Naive thymus-derived CD4-positive, alpha-beta T cell (primary cell): ENCODE data around the gene RAB27B. TPM values are rescaled to one million over a fixed set of nuclear protein-coding genes. Genes with fewer than 3 reads are reported as not detected.
A peak's percentile ranks its signal among the peaks of the same experiment; 100 is the strongest.

Source experiments
- ATAC-seq: fragments of 150-1000 bp; cut with Tn5 transposase; 2 replicates; pipeline ENCODE4 v1.10.0; 2021; ENCODE audit warnings: mild to moderate bottlenecking, moderate library complexity
- CTCF ChIA-PET: fragments of 350-600 bp; sonication (Branson Sonifier 250); formaldehyde crosslinking; loops from one replicate; lab custom pipeline; 2021; ENCODE audit warnings: antibody characterized with exemption; lab: Charles Lee
- POLR2A ChIA-PET: fragments of 350-600 bp; sonication (Branson Sonifier 250); formaldehyde crosslinking; loops from one replicate; lab custom pipeline; 2021; ENCODE audit warnings: antibody characterized with exemption, inconsistent platforms; lab: Charles Lee
- DNase-seq, 9 donors: peaks; one replicate each; pipeline versions ENCODE4 v3.0.0 to v3.0.0-alpha.2; 2020 to 2022; ENCODE audit warnings: mixed read lengths in 1 of 9
- H3K27ac ChIP-seq: one replicate; pipeline ENCODE4 v1.7.0; 2013; ENCODE audit warnings: mild to moderate bottlenecking, low read depth, low read length, moderate library complexity
- H3K27me3 ChIP-seq, 2 donors: one replicate each; pipeline ENCODE4 v1.7.0; 2013; ENCODE audit warnings: low read length in 2 of 2, mild to moderate bottlenecking in 2 of 2, moderate library complexity in 2 of 2; ENCODE audit not compliant: control insufficient read depth in 2 of 2, insufficient read depth in 2 of 2
- H3K36me3 ChIP-seq, 3 experiments: 1 replicate in 2 of 3; 2 replicates in 1 of 3; pipeline ENCODE4 v1.7.0; 2013; ENCODE audit warnings: low read length in 3 of 3, mild to moderate bottlenecking in 3 of 3, moderate library complexity in 1 of 3; ENCODE audit not compliant: insufficient read depth in 3 of 3, control insufficient read depth in 2 of 3
- H3K4me1 ChIP-seq, 2 donors: one replicate each; pipeline ENCODE4 v1.7.0; 2013; ENCODE audit warnings: low read length in 2 of 2, mild to moderate bottlenecking in 2 of 2, moderate library complexity in 1 of 2; ENCODE audit not compliant: control insufficient read depth in 2 of 2, insufficient read depth in 2 of 2
- H3K4me3 ChIP-seq: 2 replicates; pipeline ENCODE4 v1.7.0; 2013; ENCODE audit warnings: mild to moderate bottlenecking, low read length
- H3K9me3 ChIP-seq, 3 experiments: 1 replicate in 2 of 3; 2 replicates in 1 of 3; pipeline ENCODE4 v1.7.0; 2013; ENCODE audit warnings: low read length in 3 of 3; ENCODE audit not compliant: control insufficient read depth in 2 of 3
- H3K27ac Mint-ChIP-seq, 9 donors: one replicate each; pipeline ENCODE4 v1.8.0; 2020 to 2022; ENCODE audit warnings: mixed read lengths in 9 of 9, mild to moderate bottlenecking in 8 of 9, moderate library complexity in 5 of 9, inconsistent platforms in 2 of 9
- H3K27me3 Mint-ChIP-seq, 5 donors: one replicate each; pipeline ENCODE4 v1.8.0; 2021 to 2022; ENCODE audit warnings: mixed read lengths in 5 of 5, mild to moderate bottlenecking in 1 of 5
- H3K36me3 Mint-ChIP-seq, 5 donors: one replicate each; pipeline ENCODE4 v1.8.0; 2020 to 2022; ENCODE audit warnings: mixed read lengths in 5 of 5, mild to moderate bottlenecking in 3 of 5, inconsistent platforms in 1 of 5
- H3K4me1 Mint-ChIP-seq, 7 donors: one replicate each; pipeline ENCODE4 v1.8.0; 2020 to 2022; ENCODE audit warnings: mixed read lengths in 7 of 7, mild to moderate bottlenecking in 3 of 7, inconsistent platforms in 1 of 7
- H3K4me3 Mint-ChIP-seq, 10 donors: one replicate each; pipeline ENCODE4 v1.8.0; 2020 to 2022; ENCODE audit warnings: mild to moderate bottlenecking in 10 of 10, mixed read lengths in 10 of 10, moderate library complexity in 6 of 10, inconsistent platforms in 2 of 10
- H3K9me3 Mint-ChIP-seq, 11 donors: one replicate each; pipeline ENCODE4 v1.8.0; 2020 to 2022; ENCODE audit warnings: mixed read lengths in 11 of 11, mild to moderate bottlenecking in 4 of 11, inconsistent platforms in 1 of 11, moderate library complexity in 1 of 11
- intact Hi-C, 2 donors: fragments of 100-400 bp; cut with micrococcal nuclease; formaldehyde crosslinking; loops; one replicate each; pipeline ENCODE4 v1.15.1; 2023
- polyA plus RNA-seq, 2 donors: library from polyadenylated mRNA; unstranded; fragments of 300-500 nt; fragmentation: Illumina TruSeq; gene quantifications; one replicate each; pipeline ENCODE4 v1.2.3, GENCODE V29; 2021
- total RNA-seq, 6 experiments: library from RNA in 5 of 6; stranded (reverse) in 5 of 6; gene quantifications; 1 replicate in 5 of 6; 2 replicates in 1 of 6; pipeline ENCODE4 v1.2.3 and lab custom pipeline; 2021 to 2026

RAB27B gene
- total and polyA plus RNA-seq, 7 experiments from 2014 or later = 0.77 to 6.4 (median 1.5) TPM

DNA sequence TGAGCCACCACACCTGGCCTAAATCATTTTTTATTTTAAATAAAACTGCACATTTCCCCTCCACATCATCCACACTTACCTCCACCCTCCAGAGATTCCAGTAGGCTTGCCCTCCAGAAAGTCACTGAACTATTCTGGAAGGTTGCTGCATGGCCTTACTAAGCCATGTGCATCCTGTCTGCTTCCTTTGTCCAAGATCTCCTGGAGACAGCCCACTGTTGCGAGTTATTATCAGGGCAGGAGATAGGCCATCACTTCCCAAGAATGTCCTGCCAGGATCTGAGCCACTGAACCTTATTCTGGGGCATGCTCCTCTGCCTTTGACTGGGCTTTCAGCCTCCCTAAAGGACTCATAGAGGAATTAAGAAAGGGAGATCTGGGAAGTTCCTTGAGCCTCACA is 104.2 kb downstream of the RAB27B start:
- CTCF ChIA-PET = no interaction called here
- H3K9me3 Mint-ChIP-seq = no peaks in the 10 kb centered on the region
- no peak for ATAC-seq

DNA sequence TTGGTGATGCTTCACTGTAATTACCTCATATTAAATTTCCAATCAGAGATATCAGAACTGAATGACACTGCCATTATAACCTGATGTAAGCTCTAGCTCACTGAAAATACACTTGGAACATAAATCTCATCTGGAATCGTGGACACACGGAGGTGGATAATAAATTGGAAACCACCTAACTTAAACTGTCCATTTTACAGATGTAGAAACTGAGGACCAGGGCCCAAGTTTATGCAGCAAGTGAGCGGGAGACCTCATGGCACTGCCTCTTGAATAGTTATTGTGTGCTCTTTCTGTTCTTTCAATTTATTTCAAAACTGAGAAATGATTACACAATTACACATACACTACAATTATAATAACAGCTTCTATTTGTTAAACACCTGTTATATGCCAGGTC is 110.2 kb downstream of the RAB27B start:
- Histone ChIP-seq H3K27me3 (no peaks in the 10 kb centered on the region), H3K4me3 (no peak overlapping the region), H3K4me1 (no peaks in the 10 kb centered on the region), H3K9me3 (no peaks in the 10 kb centered on the region), H3K36me3 (no peaks in the 10 kb centered on the region), H3K27ac (no peak overlapping the region)
- Mint-ChIP-seq H3K36me3 (no peaks in the 10 kb centered on the region), H3K4me3 (no peak overlapping the region), H3K27ac (no peak overlapping the region), H3K27me3 (peaks cover 0 to 8% (median 3%) of the 10 kb centered on the region in 5 donors), H3K4me1 (no peaks in the 10 kb centered on the region), H3K9me3 (no peaks in the 10 kb centered on the region)
- intact Hi-C loops = no loop called here
- ATAC-seq (no peak), DNase-seq (no peak)
- ChIA-PET CTCF (no interaction called here), POLR2A (no interaction called here)

More for the DNA sequence above, 104.2 kb downstream of the RAB27B start:
- H3K27me3 Mint-ChIP-seq = peaks cover 0 to 11% (median 3%) of the 10 kb centered on the region in 5 donors
- Histone ChIP-seq H3K36me3 (no peaks in the 10 kb centered on the region), H3K4me1 (no peaks in the 10 kb centered on the region), H3K9me3 (no peaks in the 10 kb centered on the region), H3K27ac (no peak overlapping the region), H3K4me3 (no peak overlapping the region), H3K27me3 (no peaks in the 10 kb centered on the region)
- H3K36me3 Mint-ChIP-seq = no peaks in the 10 kb centered on the region
- POLR2A ChIA-PET = no interaction called here
- no peak overlapping the region for H3K27ac Mint-ChIP-seq
- DNase-seq = no peak
- intact Hi-C loops = no loop called here
- no peak overlapping the region for H3K4me3 Mint-ChIP-seq
- H3K4me1 Mint-ChIP-seq = peaks cover 0 to 2% (median 0%) of the 10 kb centered on the region in 7 donors

DNA sequence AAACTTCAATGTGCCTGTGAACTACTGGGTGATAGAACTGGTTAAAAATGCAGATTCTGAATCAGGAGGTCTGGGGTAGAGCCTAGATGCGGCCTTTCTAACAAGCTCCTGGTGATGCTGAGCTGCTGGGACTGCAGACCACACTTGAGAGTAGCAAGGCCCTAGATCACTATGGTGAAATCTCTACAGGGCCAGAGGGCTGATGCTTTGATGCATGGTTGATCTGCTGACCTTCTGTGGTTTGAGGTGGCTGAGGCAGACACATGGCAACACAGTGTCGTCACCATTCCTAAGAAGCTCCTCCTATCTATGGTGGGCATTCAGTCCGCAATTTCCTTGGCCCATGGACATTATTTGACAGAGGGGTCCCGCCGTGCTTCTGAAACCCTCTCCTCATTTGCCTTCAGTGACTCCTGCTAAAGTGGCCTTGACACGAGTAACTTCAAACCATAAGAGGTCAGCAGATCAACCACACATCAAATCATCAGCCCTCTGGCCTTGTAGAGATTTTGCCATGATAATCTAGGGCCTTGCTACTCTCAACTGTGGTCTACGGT is 111.2 kb downstream of the RAB27B start:
- no peak overlapping the region for H3K27ac Mint-ChIP-seq
- CTCF ChIA-PET = no interaction called here
- Histone ChIP-seq H3K36me3 (no peaks in the 10 kb centered on the region), H3K4me3 (no peak overlapping the region), H3K4me1 (no peaks in the 10 kb centered on the region), H3K9me3 (no peaks in the 10 kb centered on the region), H3K27me3 (no peaks in the 10 kb centered on the region), H3K27ac (no peak overlapping the region)
- ATAC-seq (peak; percentile 44), DNase-seq (no peak)
- no peaks in the 10 kb centered on the region for H3K9me3 Mint-ChIP-seq
- no peaks in the 10 kb centered on the region for H3K4me1 Mint-ChIP-seq
- POLR2A ChIA-PET = no interaction called here
- no peaks in the 10 kb centered on the region for H3K36me3 Mint-ChIP-seq
- peaks cover 0 to 8% (median 3%) of the 10 kb centered on the region in 5 donors for H3K27me3 Mint-ChIP-seq
- H3K4me3 Mint-ChIP-seq = no peak overlapping the region
- intact Hi-C loops = no loop called here

DNA sequence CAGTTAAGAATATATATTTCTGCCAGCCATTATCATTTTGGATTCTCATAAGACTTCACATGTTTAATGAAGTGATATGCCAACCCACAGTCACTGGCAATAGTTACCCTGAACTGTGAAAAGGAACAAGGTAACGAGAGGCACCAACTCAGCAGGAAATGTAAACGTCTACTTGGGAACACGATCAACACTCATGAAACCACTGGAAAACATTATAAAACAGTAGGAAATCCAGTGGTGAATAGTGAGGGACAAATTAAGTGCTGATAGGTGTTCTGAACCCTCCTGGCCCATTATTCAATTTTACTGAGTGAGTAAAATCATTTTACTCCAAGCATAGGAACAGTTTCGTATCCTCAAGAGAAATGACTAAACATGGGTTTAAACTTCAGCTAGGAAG is 113.9 kb downstream of the RAB27B start:
- Mint-ChIP-seq H3K9me3 (no peaks in the 10 kb centered on the region), H3K4me3 (no peak overlapping the region), H3K4me1 (peaks cover 7 to 24% (median 17%) of the 10 kb centered on the region in 7 donors), H3K27ac (no peak overlapping the region), H3K27me3 (peaks cover 0 to 3% (median 0%) of the 10 kb centered on the region in 5 donors), H3K36me3 (no peaks in the 10 kb centered on the region)
- Histone ChIP-seq H3K27me3 (no peaks in the 10 kb centered on the region), H3K9me3 (no peaks in the 10 kb centered on the region), H3K36me3 (no peaks in the 10 kb centered on the region), H3K4me1 (peaks cover 0 to 5% of the 10 kb centered on the region in 2 donors), H3K27ac (no peak overlapping the region), H3K4me3 (no peak overlapping the region)
- DNase-seq = no peak
- POLR2A ChIA-PET = no interaction called here
- CTCF ChIA-PET = no interaction called here
- no peak for ATAC-seq
- intact Hi-C loops = no loop called here

DNA sequence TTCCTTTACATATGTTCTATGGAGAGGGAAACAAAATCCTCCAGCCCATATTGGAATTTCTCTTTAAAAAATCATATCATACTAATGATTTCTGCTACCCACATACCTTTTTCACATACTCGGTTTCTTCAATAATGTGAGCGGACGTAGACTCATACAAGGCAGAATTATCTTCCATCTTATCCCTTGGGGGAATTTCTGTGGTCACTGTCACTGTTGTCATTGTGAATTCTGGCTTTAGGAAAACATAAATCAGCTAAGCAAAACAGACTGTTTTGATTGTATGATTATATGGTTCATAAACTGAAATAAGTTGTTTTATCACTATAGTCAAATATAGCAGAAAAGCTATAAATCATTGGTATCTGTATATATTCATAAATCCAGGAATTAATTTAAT is 114.3 kb downstream of the RAB27B start:
- POLR2A ChIA-PET = no interaction called here
- CTCF ChIA-PET = no interaction called here
- peaks cover 0 to 3% (median 0%) of the 10 kb centered on the region in 5 donors for H3K27me3 Mint-ChIP-seq
- H3K4me1 Mint-ChIP-seq = peaks cover 7 to 25% (median 17%) of the 10 kb centered on the region in 7 donors
- Histone ChIP-seq H3K9me3 (no peaks in the 10 kb centered on the region), H3K36me3 (no peaks in the 10 kb centered on the region), H3K4me1 (peaks cover 0 to 5% of the 10 kb centered on the region in 2 donors), H3K4me3 (no peak overlapping the region), H3K27me3 (no peaks in the 10 kb centered on the region), H3K27ac (no peak overlapping the region)
- no peaks in the 10 kb centered on the region for H3K9me3 Mint-ChIP-seq
- no peak for ATAC-seq
- H3K27ac Mint-ChIP-seq = peak overlapping the region in 1 of 9 donors; percentile 51
- no peaks in the 10 kb centered on the region for H3K36me3 Mint-ChIP-seq
- no peak overlapping the region for H3K4me3 Mint-ChIP-seq
- intact Hi-C loops = no loop called here
- no peak for DNase-seq

Other genes with a start within 250 kb of the RAB27B start
- not detected for gene DYNAP, start 237.2 kb upstream of the RAB27B start, total RNA-seq
- gene DYNAP, start 237.2 kb upstream of the RAB27B start, polyA plus RNA-seq = not detected
- gene CCDC68, start 131.0 kb downstream of the RAB27B start, total RNA-seq = not detected
- gene CCDC68, start 131.0 kb downstream of the RAB27B start, polyA plus RNA-seq = under 1 TPM in 1 of 2 donors, not detected in 1; 0.41 TPM